ENCODE measurements around the gene VPS9D1.
"Not testable (repeated sequence)": the region's sequence is repeated elsewhere in the genome, so short reads cannot be mapped to it uniquely, and the experiment has no call there.

VPS9D1 gene

DNA sequence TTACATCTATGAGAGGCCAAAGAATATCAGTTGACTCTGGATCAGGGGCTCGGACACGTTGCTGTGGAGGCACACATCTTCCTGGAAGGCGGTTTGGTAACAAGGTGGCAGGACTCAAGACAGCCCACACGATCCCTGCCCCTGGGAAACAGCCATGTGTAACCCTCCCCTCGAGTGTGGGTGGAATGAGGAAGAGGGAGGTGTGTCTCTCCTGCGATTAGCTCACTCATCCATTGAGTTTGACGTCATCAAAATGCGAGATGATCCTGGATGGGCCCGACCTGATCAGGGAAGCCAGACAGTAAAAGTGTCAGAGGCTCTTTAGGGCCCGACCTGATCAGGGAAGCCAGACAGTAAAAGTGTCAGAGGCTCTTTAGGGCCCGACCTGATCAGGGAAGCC is 56.5 kb downstream of the VPS9D1 start:
- DNase-seq (ENCODE audit: low spot score), result not testable (repeated sequence)

DNA sequence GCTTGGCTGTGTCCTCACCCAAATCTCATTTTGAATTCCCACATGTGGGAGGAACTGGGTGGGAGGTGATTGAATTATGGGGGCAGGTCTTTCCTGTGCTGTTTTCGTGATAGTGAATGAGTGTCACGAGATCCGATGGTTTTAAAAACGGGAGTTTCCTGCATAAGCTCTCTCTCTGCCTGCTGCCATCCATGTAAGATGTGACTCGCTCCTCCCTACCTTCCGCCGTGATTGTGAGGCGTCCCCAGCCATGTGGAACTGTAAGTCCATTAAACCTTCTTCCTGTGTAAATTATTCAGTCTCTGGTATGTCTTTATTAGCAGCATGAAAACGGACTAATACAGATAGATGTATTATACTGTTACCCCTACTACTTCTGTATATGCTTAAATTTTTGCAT is 59.5 kb downstream of the VPS9D1 start:
- no peak for DNase-seq (ENCODE audit: low spot score)

DNA sequence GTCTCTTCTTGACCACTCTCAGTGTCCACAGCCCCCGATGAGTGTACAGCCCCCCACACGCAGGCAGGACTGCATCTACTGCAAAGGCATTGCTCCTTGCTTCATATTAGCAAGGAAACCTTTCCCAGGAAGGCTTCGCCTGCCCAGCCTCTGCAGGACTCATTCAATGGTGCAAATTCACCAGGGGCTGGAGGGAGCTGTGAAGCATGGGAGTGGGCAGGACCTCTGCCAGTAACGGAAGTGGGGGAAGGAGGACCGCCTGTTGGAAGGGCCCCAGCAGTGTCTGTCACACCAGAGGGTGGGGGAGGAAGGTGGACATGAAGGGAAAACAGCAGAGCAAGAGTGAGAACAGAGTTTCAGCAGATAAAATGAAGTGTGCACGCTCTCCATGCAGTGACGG is 60.6 kb downstream of the VPS9D1 start:
- DNase-seq (ENCODE audit: low spot score), result no peak

DNA sequence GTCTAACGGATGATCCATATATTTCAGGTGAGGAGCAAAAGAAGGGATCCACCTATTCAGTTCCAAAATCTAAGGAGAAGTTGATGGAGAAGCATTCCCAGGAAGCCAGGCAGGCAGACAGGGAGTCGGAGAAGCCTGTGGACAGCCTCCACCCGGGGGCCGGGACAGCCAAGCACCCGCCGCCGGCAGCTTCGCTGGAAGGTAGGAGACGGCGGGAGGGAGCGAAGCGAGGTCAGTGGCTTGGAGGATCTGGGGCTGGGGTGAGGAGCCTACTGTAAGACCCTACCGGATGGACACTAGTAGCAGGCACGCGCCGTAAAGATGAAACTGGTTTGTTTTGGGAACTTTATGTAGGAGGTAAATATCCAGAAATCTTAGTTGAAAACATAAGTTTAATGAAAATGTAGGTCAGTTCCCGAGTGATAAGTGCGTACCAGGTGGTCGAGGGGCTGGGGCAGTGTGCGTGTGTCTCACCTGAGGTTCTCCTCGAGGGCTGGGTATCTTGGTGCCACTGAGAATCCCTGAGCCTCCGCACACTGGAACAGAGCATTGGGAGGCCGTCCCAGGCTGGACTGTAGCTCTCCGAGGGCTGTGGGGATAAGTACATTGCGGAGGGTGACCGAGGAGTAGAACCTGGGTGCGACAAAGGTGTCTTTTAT is 62.3 kb downstream of the VPS9D1 start:
- no peak for DNase-seq (ENCODE audit: low spot score)

DNA sequence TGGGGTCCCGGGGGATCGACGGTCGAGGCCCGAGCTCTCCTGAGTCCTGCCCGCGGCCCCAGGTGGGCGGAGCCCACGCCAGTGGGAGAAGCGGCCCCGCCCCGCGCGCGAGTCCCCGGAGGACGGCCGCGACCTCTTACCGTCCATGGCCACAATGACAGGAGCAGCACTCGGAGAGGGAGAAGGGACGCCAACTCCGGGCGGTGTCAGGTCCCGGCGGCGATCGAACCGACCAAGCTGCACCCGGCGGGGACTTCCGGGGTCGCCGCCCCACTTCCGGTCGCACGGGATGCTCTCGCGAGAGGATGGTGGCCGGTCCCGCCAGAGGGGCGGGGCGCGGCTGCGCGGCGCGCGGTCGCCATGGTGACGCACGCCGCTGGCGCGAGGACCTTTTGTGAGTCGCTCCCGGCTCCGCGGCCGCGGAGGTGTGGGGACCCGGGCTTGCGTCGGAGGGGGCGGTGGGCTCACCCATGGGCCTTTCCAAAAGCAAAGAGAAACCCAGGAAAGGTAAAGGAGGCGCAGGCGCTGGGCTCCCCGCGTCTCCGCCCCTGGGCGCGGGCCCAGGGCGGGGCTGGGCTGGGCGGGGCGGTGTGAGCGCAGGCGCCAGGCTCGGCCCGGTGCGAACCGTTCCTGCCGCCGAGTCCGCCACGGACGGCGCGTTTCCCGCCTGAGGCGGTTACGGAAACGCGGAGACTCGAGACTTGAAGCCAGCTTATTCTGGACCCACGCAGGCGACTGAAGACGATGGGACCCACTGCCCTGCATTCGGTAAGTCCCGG is 63.1 kb downstream of the VPS9D1 start, which contains the start of the genes CHMP1A and SPATA33:
CHMP1A (minus strand) TSS at position 267 of the 779 bp plus-strand sequence; CDS start at position 147, 120 bp downstream.
SPATA33 (plus strand) TSS at position 395 of the 779 bp plus-strand sequence; CDS start at position 471, 76 bp downstream.
- peak; percentile 100 for DNase-seq (ENCODE audit: low spot score)

Measured in iPS-NIHi11 (cell line).